GM12878 (cell line): ENCODE measurements around the gene RXRG. TPM values are rescaled to one million over a fixed set of nuclear protein-coding genes. Genes with fewer than 3 reads are reported as not detected.

Source experiments
- ATAC-seq: fragments of 200-7000 bp; cut with Tn5 transposase; 3 replicates; pipeline ENCODE4 v1.9.1; 2020; ENCODE audit warnings: mild to moderate bottlenecking, moderate library complexity
- BruUV-seq: library from RNA; stranded (reverse); fragments of 400-500 nt; replicated peaks from 2 replicates; lab custom pipeline; 2021; lab: Mats Ljungman, UMichigan
- CTCF ChIA-PET: fragments of 300-600 bp; sonication (Branson Sonifier 250); formaldehyde crosslinking; extraction: SDS; loops from one replicate; lab custom pipeline; 2021; ENCODE audit warnings: inconsistent platforms; lab: Yijun Ruan, JAX
- POLR2A ChIA-PET: fragments of 350-600 bp; formaldehyde crosslinking; extraction: SDS; loops from one replicate; lab custom pipeline; 2021; ENCODE audit warnings: inconsistent platforms; lab: Charles Lee
- RAD21 ChIA-PET: fragments of 300-600 bp; sonication (Branson Sonifier 250); formaldehyde crosslinking; loops from one replicate; lab custom pipeline; 2023; ENCODE audit warnings: antibody characterized with exemption; ENCODE audit not compliant: unreplicated experiment; lab: Charles Lee
- SMC1A ChIA-PET: fragments of 300-600 bp; sonication (Branson Sonifier 250); formaldehyde crosslinking; loops from one replicate; lab custom pipeline; 2023; ENCODE audit not compliant: unreplicated experiment, uncharacterized antibody; lab: Charles Lee
- DNase-seq: peaks from one replicate; pipeline ENCODE4 v3.0.0-alpha.2; 2011; ENCODE audit warnings: low read depth, low spot score
- FAIRE-seq: peaks from 3 replicates; lab custom pipeline; 2011; peaks lifted over from hg19 to GRCh38; lab: Jason Lieb, UNC
- H2AFZ ChIP-seq: 2 replicates; pipeline ENCODE4 v1.6.0; 2011; ENCODE audit warnings: low read depth, low read length, control low read depth; ENCODE audit not compliant: control insufficient read depth
- H3K27ac ChIP-seq: 2 replicates; pipeline ENCODE4 v1.5.1; 2011; ENCODE audit warnings: control low read depth; ENCODE audit not compliant: control insufficient read depth, insufficient read depth
- H3K27me3 ChIP-seq, 2 experiments: replicated peaks in 1 of 2; 2 replicates each; pipeline versions ENCODE4 v1.6.0 to v1.6.1; 2011; ENCODE audit warnings: low read length in 1 of 2; ENCODE audit not compliant: control insufficient read depth in 2 of 2, insufficient read depth in 2 of 2
- H3K36me3 ChIP-seq, 2 experiments: 2 replicates each; pipeline ENCODE4 v1.5.1; 2011; ENCODE audit warnings: low read length in 1 of 2; ENCODE audit not compliant: control insufficient read depth in 2 of 2, insufficient read depth in 2 of 2
- H3K4me1 ChIP-seq: 2 replicates; pipeline ENCODE4 v1.6.1; 2011; ENCODE audit warnings: mild to moderate bottlenecking, low read length, moderate library complexity, mixed read lengths; ENCODE audit not compliant: control insufficient read depth, insufficient read depth
- H3K4me2 ChIP-seq: 2 replicates; pipeline ENCODE4 v1.6.0; 2011; ENCODE audit warnings: control low read depth; ENCODE audit not compliant: control insufficient read depth, insufficient read depth
- H3K4me3 ChIP-seq: fragments of 200-600 bp; sonication (generic); 2 replicates; pipeline ENCODE4 v1.5.1; 2016
- H3K79me2 ChIP-seq: 2 replicates; pipeline ENCODE4 v1.6.0; 2011; ENCODE audit warnings: low read length; ENCODE audit not compliant: control insufficient read depth, insufficient read depth
- H3K9ac ChIP-seq: 2 replicates; pipeline ENCODE4 v1.8.0; 2011; ENCODE audit warnings: low read length, control low read depth, mixed read lengths; ENCODE audit not compliant: control insufficient read depth, insufficient read depth
- H3K9me3 ChIP-seq: replicated peaks from 3 replicates; pipeline ENCODE4 v1.5.1; 2011; ENCODE audit warnings: mild to moderate bottlenecking, low read length; ENCODE audit not compliant: control insufficient read depth, insufficient read depth
- H4K20me1 ChIP-seq: 2 replicates; pipeline ENCODE4 v1.6.0; 2011; ENCODE audit not compliant: control insufficient read depth, insufficient read depth
- BMI1 ChIP-seq: fragments of 450-650 bp; IDR thresholded peaks from 2 replicates; pipeline ENCODE4 v1.6.1; 2016; ENCODE audit warnings: mild to moderate bottlenecking, moderate library complexity, borderline replicate concordance
- DPF2 ChIP-seq: fragments of 450-650 bp; IDR thresholded peaks from 2 replicates; pipeline ENCODE4 v1.6.1; 2017; ENCODE audit warnings: mild to moderate bottlenecking
- FOS ChIP-seq: IDR thresholded peaks from 3 replicates; pipeline ENCODE4 v1.6.1; 2011; ENCODE audit warnings: borderline replicate concordance; ENCODE audit not compliant: insufficient read length; ENCODE audit errors: extremely low read depth
- HDAC6 ChIP-seq: fragments of 200-600 bp; sonication (generic); IDR thresholded peaks from one replicate; pipeline ENCODE4 v1.8.0; 2017; ENCODE audit warnings: antibody characterized with exemption; ENCODE audit not compliant: unreplicated experiment
- IRF4 ChIP-seq: IDR thresholded peaks from 2 replicates; pipeline ENCODE4 v1.6.1; 2011; ENCODE audit warnings: low read depth, low read length
- JUNB ChIP-seq: IDR thresholded peaks from 2 replicates; pipeline ENCODE4 v1.6.1; 2016; ENCODE audit warnings: antibody characterized with exemption, mild to moderate bottlenecking
- MTA2 ChIP-seq: fragments of 450-650 bp; IDR thresholded peaks from 2 replicates; pipeline ENCODE4 v1.6.1; 2016; ENCODE audit warnings: low read depth, mild to moderate bottlenecking, moderate library complexity
- NRF1 ChIP-seq: conservative IDR thresholded peaks from 2 replicates; pipeline ENCODE4 v1.6.1; 2011; ENCODE audit warnings: mild to moderate bottlenecking, low read depth, low read length, improper control_type of control experiment
- SMAD1 ChIP-seq: fragments of 450-650 bp; IDR thresholded peaks from 2 replicates; pipeline ENCODE4 v1.6.1; 2018; ENCODE audit warnings: mild to moderate bottlenecking, low read depth; ENCODE audit not compliant: partially characterized antibody
- SP1 ChIP-seq: IDR thresholded peaks from one replicate; pipeline ENCODE4 v1.6.1; 2011; ENCODE audit warnings: low read depth, low read length
- WGBS: methylation state at CpG from one replicate; pipeline ENCODE4 v1.1.6; 2016; ENCODE audit warnings: low lambda C conversion rate; ENCODE audit not compliant: insufficient replicate concordance, insufficient coverage; ENCODE audit errors: missing lambda C conversion rate; 5-methylcytosine and 5-hydroxymethylcytosine counted together
- in situ Hi-C: fragments of 300-500 bp; cut with MboI; formaldehyde crosslinking; loops from 9 replicates; pipeline ENCODE4 v1.14.3; 2018; ENCODE audit warnings: mixed read lengths
- intact Hi-C: fragments of 100-400 bp; cut with micrococcal nuclease; formaldehyde crosslinking; loops from one replicate; pipeline ENCODE4 v1.14.2; 2022; ENCODE audit not compliant: unreplicated experiment
- polyA plus RNA-seq, 11 experiments: library from polyadenylated mRNA; depleted of rRNA in 4 of 11; unstranded in 6 of 11; stranded (reverse) in 5 of 11; fragments of >200 nt; fragmentation: Nextera tagmentation in 4 of 11; fragmentation: Illumina TruSeq in 1 of 11; extraction: Ambion mirVana in 4 of 11; extraction: Trizol in 1 of 11; gene quantifications; 1 replicate in 1 of 11; 2 replicates in 10 of 11; pipeline versions ENCODE4 v1.2.1 to v1.2.3, GENCODE V29; 2011 to 2016; ENCODE audit warnings: inconsistent platforms in 2 of 11, missing spikeins in 2 of 11, low read depth in 1 of 11
- total RNA-seq, 4 experiments: library from RNA; depleted of rRNA in 3 of 4; stranded (reverse); fragments of >200 nt in 3 of 4; fragmentation: Illumina TruSeq in 1 of 4; extraction: Trizol in 1 of 4; gene quantifications; 2 replicates each; pipeline versions ENCODE4 v1.2.1 to v1.2.3, GENCODE V29; 2013 to 2021
- TF ChIP-seq, protein P1 (sequence below): fragments of 450-650 bp; IDR thresholded peaks from 2 replicates; pipeline ENCODE4 v1.6.1; 2017; ENCODE audit warnings: mild to moderate bottlenecking, moderate library complexity
- TF ChIP-seq, protein P2 (sequence below): IDR thresholded peaks from 2 replicates; pipeline ENCODE4 v1.6.1; 2012; ENCODE audit warnings: low read length, inconsistent platforms

The RXRG gene
- total and polyA plus RNA-seq, 10 of the 15 experiments (the other 5 are each of a cell fraction or from before 2014, with no cell fraction given): 0.10 TPM; not detected in 9

DNA sequence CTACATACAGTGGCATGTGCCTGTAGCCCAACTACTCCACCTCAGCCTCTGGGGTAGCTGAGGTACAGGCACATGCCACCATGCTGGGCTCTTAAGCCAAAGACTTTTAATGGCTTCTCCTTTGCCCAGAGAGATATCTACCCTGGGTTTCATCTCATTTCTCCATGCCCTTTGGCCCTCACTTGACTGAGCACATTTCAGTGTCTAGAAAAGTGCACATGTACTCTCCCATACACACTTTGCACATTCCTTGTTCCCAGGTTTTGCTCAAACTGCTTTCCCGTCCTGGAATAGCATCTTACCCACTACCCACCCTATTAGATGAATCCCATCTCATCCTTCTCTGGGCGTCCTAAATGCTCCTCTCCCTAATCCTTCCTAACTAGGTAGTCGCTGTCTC lies 10.2 kb upstream of the RXRG start:
- no peaks in the 10 kb centered on the region for H3K36me3 ChIP-seq
- intact Hi-C loops (no loop called here), in situ Hi-C loops (no loop called here)
- ATAC-seq (no peak), FAIRE-seq (no peak), DNase-seq (no peak)
- H3K4me2 ChIP-seq: no peak overlapping the region
- H2AFZ ChIP-seq: no peak overlapping the region
- WGBS: 28% methylated on average over 3 of the region's 3 CpGs
- no peaks in the 10 kb centered on the region for H3K79me2 ChIP-seq
- RAD21 ChIA-PET: no interaction called here
- CTCF ChIA-PET: no interaction called here
- no peak overlapping the region for H3K9ac ChIP-seq
- TF ChIP-seq JUNB (no peak), IRF4 (no peak), HDAC6 (no peak), MTA2 (no peak), SP1 (no peak), FOS (no peak), DPF2 (no peak), NRF1 (no peak), SMAD1 (no peak), BMI1 (no peak)
- TF ChIP-seq, protein P1, sequence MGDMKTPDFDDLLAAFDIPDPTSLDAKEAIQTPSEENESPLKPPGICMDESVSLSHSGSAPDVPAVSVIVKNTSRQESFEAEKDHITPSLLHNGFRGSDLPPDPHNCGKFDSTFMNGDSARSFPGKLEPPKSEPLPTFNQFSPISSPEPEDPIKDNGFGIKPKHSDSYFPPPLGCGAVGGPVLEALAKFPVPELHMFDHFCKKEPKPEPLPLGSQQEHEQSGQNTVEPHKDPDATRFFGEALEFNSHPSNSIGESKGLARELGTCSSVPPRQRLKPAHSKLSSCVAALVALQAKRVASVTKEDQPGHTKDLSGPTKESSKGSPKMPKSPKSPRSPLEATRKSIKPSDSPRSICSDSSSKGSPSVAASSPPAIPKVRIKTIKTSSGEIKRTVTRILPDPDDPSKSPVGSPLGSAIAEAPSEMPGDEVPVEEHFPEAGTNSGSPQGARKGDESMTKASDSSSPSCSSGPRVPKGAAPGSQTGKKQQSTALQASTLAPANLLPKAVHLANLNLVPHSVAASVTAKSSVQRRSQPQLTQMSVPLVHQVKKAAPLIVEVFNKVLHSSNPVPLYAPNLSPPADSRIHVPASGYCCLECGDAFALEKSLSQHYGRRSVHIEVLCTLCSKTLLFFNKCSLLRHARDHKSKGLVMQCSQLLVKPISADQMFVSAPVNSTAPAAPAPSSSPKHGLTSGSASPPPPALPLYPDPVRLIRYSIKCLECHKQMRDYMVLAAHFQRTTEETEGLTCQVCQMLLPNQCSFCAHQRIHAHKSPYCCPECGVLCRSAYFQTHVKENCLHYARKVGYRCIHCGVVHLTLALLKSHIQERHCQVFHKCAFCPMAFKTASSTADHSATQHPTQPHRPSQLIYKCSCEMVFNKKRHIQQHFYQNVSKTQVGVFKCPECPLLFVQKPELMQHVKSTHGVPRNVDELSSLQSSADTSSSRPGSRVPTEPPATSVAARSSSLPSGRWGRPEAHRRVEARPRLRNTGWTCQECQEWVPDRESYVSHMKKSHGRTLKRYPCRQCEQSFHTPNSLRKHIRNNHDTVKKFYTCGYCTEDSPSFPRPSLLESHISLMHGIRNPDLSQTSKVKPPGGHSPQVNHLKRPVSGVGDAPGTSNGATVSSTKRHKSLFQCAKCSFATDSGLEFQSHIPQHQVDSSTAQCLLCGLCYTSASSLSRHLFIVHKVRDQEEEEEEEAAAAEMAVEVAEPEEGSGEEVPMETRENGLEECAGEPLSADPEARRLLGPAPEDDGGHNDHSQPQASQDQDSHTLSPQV: no peak
- TF ChIP-seq, protein P2, sequence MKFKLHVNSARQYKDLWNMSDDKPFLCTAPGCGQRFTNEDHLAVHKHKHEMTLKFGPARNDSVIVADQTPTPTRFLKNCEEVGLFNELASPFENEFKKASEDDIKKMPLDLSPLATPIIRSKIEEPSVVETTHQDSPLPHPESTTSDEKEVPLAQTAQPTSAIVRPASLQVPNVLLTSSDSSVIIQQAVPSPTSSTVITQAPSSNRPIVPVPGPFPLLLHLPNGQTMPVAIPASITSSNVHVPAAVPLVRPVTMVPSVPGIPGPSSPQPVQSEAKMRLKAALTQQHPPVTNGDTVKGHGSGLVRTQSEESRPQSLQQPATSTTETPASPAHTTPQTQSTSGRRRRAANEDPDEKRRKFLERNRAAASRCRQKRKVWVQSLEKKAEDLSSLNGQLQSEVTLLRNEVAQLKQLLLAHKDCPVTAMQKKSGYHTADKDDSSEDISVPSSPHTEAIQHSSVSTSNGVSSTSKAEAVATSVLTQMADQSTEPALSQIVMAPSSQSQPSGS: no peak
- no peak overlapping the region for H3K27ac ChIP-seq
- H3K4me1 ChIP-seq: no peaks in the 10 kb centered on the region
- SMC1A ChIA-PET: no interaction called here
- H3K4me3 ChIP-seq: no peak overlapping the region
- H3K27me3 ChIP-seq: no peaks in the 10 kb centered on the region; a peak in 2 of 4 replicates
- no peaks in the 10 kb centered on the region for H3K9me3 ChIP-seq
- BruUV-seq: no TSS peak
- POLR2A ChIA-PET: no interaction called here
- no peaks in the 10 kb centered on the region for H4K20me1 ChIP-seq
